NCI-H2227 (cell line): ENCODE measurements around the gene TECTB.
A peak's percentile ranks its signal among the peaks of the same experiment; 100 is the strongest.

Experiments
- DNase-seq: peaks from one replicate; lab custom pipeline; 2025; ENCODE audit not compliant: unreplicated experiment; lab: John Stamatoyannopoulos, UW

The TECTB gene

DNA sequence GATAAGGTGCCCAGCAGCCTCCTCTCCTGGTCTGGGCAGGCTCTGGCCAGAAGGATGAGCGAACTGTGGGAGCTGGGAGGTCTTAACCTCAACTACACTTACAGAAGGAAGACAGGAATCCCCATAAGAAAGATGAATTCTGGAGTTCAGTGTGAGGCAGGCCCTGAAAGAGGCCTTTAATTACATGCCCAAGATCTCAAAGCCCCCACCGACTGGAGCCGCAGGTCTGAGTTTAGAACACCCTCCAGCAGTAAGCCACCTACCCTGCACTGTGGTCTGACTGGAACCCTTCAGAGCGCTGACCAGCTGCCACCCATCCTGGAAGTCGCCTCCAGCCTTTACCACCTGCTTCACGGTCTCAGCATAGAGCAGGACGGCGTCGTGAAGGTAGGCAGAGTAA, 62.5 kb downstream of the TECTB start:
- no peak for DNase-seq

DNA sequence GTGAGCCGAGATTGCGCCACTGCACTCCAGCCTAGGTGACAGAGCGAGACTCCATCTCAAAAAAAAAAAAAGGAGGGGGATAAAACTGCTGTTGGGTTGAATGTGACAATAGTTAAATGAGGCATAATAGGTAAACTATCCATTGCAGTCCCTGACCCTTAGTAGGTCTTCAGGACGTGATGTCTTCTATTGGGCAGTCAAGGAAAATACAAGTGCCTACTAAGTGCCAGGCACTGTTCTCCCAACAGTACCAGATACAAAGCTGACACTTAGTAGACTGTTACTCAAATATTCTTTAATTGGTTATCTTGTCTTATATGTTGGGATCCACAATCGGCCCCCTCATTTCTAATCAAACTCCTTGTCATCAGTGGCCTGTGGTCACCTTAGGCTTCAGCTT, 63.6 kb downstream of the TECTB start:
- no peak for DNase-seq

DNA sequence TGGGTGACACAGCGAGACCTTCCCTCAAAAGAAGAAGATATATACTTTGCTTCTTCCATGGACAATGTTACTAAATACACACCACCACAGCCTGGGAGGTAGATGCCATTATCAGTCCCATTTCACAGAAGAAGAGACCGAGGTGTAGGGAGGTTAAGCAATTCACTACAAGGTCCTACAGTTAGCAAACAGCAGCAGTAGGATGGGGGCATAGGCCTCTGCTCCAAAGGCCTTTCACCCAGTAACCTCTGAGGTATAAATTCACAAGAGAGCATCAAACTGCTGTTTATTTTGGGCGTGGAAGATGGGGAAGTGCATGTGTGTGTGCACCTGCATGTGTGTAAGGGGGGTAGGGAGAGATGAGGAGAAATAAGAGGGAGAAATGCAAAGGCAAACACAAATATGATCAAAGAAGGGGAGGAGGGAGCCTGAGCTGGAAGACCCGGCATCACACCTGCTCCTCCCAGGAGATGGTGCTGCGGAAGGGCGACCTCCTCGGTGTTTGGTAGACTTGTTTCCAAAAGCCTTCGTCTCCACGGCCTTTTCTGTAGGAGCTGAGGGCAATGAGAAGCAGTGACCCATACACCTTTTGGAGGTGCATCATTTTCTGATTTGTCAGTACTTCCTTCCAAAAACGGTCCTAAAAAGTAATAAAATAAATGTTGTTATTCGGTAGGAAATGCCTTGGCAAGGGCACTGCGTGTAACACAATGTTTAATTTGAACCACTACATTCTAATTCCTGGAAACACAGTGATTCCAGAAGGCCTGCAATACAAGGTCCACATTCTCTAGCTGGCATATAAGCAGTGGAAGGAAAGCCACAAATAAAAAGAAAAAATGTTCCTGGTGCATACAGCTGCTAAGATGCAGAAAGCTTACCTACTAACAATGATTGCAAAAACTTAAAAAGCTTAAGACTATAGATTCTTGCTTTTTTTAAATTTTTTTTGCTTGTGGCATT, 64.8 kb downstream of the TECTB start:
- no peak for DNase-seq

DNA sequence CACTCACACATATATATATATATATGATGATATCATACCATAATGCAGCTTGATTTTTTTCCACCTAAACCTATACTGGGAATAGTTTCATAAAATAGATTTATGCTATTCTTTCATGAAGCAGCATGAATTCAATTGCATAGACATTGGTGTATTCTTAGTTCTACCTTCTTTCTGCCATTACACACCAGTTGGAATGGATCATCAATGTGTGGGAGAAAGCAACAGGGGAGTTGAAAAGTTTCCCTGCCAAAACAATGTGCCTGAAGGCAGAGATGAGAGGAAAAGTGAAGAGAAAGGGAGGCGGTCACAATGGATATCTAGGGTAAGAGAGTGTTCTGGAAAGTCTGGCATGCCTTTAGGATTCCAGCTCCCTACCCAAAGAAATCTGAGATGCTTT, 65.6 kb downstream of the TECTB start:
- no peak for DNase-seq

DNA sequence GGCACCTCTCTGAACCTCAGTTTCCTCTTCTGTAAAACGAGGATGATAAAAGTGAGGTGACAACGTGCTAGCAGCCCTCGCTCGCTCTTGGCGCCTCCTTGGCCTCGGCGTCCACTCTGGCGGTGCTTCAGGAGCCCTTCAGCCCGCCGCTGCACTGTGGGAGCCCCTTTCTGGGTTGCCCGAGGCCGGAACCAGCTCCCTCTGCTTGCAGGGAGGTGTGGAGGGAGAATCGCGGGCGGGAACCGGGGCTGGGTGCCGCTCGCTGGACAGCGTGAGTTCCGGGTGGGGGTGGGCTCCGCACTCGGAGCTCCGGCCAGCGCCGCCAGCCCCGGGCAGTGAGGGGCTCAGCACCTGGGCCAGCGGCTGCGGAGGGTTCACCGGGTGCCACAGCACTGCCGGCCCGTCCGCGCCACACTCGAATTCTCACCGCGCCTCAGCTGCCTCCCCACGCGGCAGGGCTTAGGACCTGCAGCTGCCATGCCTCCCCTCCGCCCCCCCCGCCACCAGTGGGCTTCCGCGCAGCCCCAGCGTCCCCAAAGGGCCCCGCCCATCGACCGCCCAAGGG, 66.4 kb downstream of the TECTB start:
- DNase-seq: peak; percentile 6

DNA sequence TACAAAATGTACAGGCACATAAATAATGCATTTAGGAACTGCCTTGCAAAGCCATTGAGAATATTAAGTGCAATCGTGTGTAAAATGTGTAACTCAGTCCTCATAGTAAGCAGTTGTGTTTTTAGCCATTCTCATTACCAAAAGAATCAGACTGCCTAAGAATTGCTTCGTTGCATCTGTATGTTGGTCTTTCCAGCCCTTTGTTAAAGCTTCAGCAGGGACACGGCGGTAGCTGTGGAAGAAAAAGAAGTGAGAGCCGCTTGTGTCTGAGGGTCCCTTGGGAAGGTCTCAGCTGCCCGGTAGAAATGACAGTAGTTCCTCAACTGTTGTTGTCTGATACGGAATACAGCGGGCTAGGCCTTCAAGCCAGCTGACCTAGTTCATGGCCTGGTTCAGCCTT, 67.9 kb downstream of the TECTB start:
- DNase-seq: no peak

DNA sequence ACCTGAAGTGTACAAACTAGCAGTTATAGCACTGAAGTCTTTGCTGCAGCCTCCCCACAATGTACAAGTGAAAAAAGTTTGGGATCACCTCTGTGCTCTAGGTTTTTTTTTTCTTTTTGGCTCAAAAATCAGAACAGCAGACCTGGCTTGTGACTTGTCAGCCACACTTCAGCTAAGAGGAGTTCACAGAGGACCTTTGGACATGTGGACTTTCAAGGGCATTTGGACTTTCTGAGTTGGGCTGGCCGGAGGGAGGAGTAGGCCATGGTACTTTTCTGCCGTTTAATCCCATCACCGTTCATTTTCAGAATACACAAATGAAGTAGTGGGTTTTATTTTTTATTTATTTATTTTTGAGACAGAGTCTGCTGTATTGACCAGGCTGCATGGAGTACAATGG, 68.8 kb downstream of the TECTB start:
- DNase-seq: no peak

DNA sequence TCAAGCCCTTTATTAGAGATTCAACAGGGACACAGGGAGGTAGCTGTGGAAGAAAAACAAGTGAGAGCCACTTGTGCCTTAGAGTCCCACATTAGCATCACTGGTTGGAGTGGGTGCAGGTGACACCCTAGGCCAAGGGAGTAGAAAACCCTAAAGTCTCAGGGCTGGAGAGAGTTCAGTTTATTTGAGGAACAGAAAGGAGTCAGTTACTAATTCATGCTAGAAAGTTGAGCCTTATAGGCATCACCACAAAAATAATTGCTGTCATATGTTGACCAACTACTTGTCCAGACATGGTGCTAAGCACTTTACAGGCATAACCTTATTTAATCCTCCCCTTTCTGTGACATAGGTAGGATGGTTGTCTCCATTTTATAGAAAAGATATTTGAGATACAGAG, 69.8 kb downstream of the TECTB start:
- DNase-seq: no peak
